ENCODE results near the gene CBARP.

CBARP gene

GRCh38 chr19:1271528-1272422 lies 34.0 kb upstream of the CBARP start:
- TF ChIP-seq ZNF274 (IDR thresholded peaks at IDR 0.05; ENCODE audit: low read depth, low read length): no peak

GRCh38 chr19:1270854-1271527 lies 33.2 kb upstream of the CBARP start:
- peak overlapping the region; percentile 81 for H3K4me3 ChIP-seq (ENCODE audit: low read length)
- no peak for TF ChIP-seq ZNF274 (IDR thresholded peaks at IDR 0.05; ENCODE audit: low read depth, low read length)

More at GRCh38 chr19:1271528-1272422, 34.0 kb upstream of the CBARP start:
- H3K4me3 ChIP-seq (ENCODE audit: low read length): no peak overlapping the region

- H3K4me3 ChIP-seq (ENCODE audit: low read length): peak overlapping the region; percentile 81
- no peak for TF ChIP-seq ZNF274 (IDR thresholded peaks at IDR 0.05; ENCODE audit: low read depth, low read length)
Observed at GRCh38 chr19:1270213-1270853, 32.5 kb upstream of the CBARP start.

GRCh38 chr19:1269478-1270212 lies 31.8 kb upstream of the CBARP start:
- peak overlapping the region; percentile 81 for H3K4me3 ChIP-seq (ENCODE audit: low read length)
- no peak for TF ChIP-seq ZNF274 (IDR thresholded peaks at IDR 0.05; ENCODE audit: low read depth, low read length)

- TF ChIP-seq ZNF274 (IDR thresholded peaks at IDR 0.05; ENCODE audit: low read depth, low read length): no peak
- peak within 1 kb of the TSS; percentile 81 for H3K4me3 ChIP-seq (ENCODE audit: low read length)
Observed at GRCh38 chr19:1269065-1269477, 31.3 kb upstream of the CBARP start, which contains the start of gene CIRBP. Gene CIRBP (plus strand): TSS chr19:1269332. CDS start chr19:1270934, 1,602 bp downstream.

GRCh38 chr19:1268226-1269064 lies 30.6 kb upstream of the CBARP start:
- no peak overlapping the region for H3K4me3 ChIP-seq (ENCODE audit: low read length)
- no peak for TF ChIP-seq ZNF274 (IDR thresholded peaks at IDR 0.05; ENCODE audit: low read depth, low read length)

GRCh38 chr19:1267477-1268225 lies 29.8 kb upstream of the CBARP start:
- TF ChIP-seq ZNF274 (IDR thresholded peaks at IDR 0.05; ENCODE audit: low read depth, low read length): no peak
- H3K4me3 ChIP-seq (ENCODE audit: low read length): no peak overlapping the region; the same call in 1 of the 2 replicates

GRCh38 chr19:1266916-1267476 lies 29.2 kb upstream of the CBARP start:
- peak overlapping the region; percentile 44; the same call in 1 of the 2 replicates for H3K4me3 ChIP-seq (ENCODE audit: low read length)
- no peak for TF ChIP-seq ZNF274 (IDR thresholded peaks at IDR 0.05; ENCODE audit: low read depth, low read length)

- H3K4me3 ChIP-seq (ENCODE audit: low read length): peak overlapping the region; percentile 44; the same call in 1 of the 2 replicates
- TF ChIP-seq ZNF274 (IDR thresholded peaks at IDR 0.05; ENCODE audit: low read depth, low read length): no peak
Observed at GRCh38 chr19:1266129-1266915, 28.5 kb upstream of the CBARP start.

- peak overlapping the region; percentile 3; the same call in 1 of the 2 replicates for H3K4me3 ChIP-seq (ENCODE audit: low read length)
- no peak for TF ChIP-seq ZNF274 (IDR thresholded peaks at IDR 0.05; ENCODE audit: low read depth, low read length)
Observed at GRCh38 chr19:1265615-1266128, 27.9 kb upstream of the CBARP start.
